HepG2 (cell line): ENCODE results near the gene KCTD8. TPM values are rescaled to one million over a fixed set of nuclear protein-coding genes. Genes with fewer than 3 reads are reported as not detected.

ENCODE experiments used
- ATAC-seq: fragments of 200-7000 bp; cut with Tn5 transposase; 3 replicates; pipeline ENCODE4 v1.9.1; 2020; ENCODE audit warnings: mild to moderate bottlenecking, moderate library complexity
- BruUV-seq: library from RNA; stranded (reverse); fragments of 400-500 nt; replicated peaks from 2 replicates; lab custom pipeline; 2021; lab: Mats Ljungman, UMichigan
- CTCF ChIA-PET: fragments of 300-600 bp; formaldehyde crosslinking; extraction: SDS; loops from one replicate; lab custom pipeline; 2021; ENCODE audit warnings: low total read pairs, inconsistent platforms, low intra/inter-chr PET ratio; lab: Yijun Ruan, JAX
- POLR2A ChIA-PET: fragments of 350-600 bp; sonication (Branson Sonifier 250); formaldehyde crosslinking; loops from one replicate; lab custom pipeline; 2020; ENCODE audit warnings: antibody characterized with exemption, inconsistent platforms; lab: Yijun Ruan, JAX
- DNase-seq: peaks from one replicate; pipeline ENCODE4 v3.0.0-alpha.2; 2015; ENCODE audit warnings: low spot score
- FAIRE-seq: peaks from 3 replicates; lab custom pipeline; 2011; peaks lifted over from hg19 to GRCh38; lab: Jason Lieb, UNC
- H2AFZ ChIP-seq: one replicate; pipeline ENCODE4 v1.6.1; 2011; ENCODE audit warnings: low read length, inconsistent platforms
- H3K27ac ChIP-seq: fragments of 300-600 bp; 3 replicates; pipeline ENCODE4 v1.8.0; 2011; ENCODE audit warnings: mixed run types, mild to moderate bottlenecking, mixed read lengths, low read length, inconsistent platforms; ENCODE audit not compliant: insufficient read depth; ENCODE audit errors: extremely low read length
- H3K27me3 ChIP-seq, 2 experiments: fragments of 200-600 bp in 1 of 2; 2 replicates in 1 of 2; 3 replicates in 1 of 2; pipeline versions ENCODE4 v1.6.0 to v1.8.0; 2011; ENCODE audit warnings: low read length in 2 of 2, mild to moderate bottlenecking in 2 of 2, moderate library complexity in 2 of 2, inconsistent platforms in 1 of 2; ENCODE audit not compliant: insufficient read depth in 2 of 2, control insufficient read depth in 1 of 2
- H3K36me3 ChIP-seq, 2 experiments: fragments of 200-600 bp in 1 of 2; replicated peaks in 1 of 2; 2 replicates in 1 of 2; 3 replicates in 1 of 2; pipeline versions ENCODE4 v1.5.1 to v1.8.0; 2011; ENCODE audit warnings: low read length in 2 of 2, inconsistent platforms in 1 of 2; ENCODE audit not compliant: insufficient read depth in 2 of 2, control insufficient read depth in 1 of 2
- H3K4me1 ChIP-seq: 2 replicates; pipeline ENCODE4 v1.5.1; 2012; ENCODE audit warnings: low read length, inconsistent platforms; ENCODE audit not compliant: insufficient read depth
- H3K4me2 ChIP-seq: 2 replicates; pipeline ENCODE4 v1.6.0; 2011; ENCODE audit warnings: low read depth, low read length, inconsistent platforms
- H3K4me3 ChIP-seq, 3 experiments: fragments of 200-600 bp in 1 of 3; sonication (generic), shearing (Covaris generic) in 1 of 3; replicated peaks in 1 of 3; 2 replicates each; pipeline ENCODE4 v1.5.1; 2011 to 2016; ENCODE audit warnings: low read length in 3 of 3, inconsistent platforms in 2 of 3, low read depth in 2 of 3, mild to moderate bottlenecking in 2 of 3, control low read depth in 1 of 3, mixed read lengths in 1 of 3; ENCODE audit not compliant: insufficient read depth in 1 of 3
- H3K79me2 ChIP-seq: one replicate; pipeline ENCODE4 v1.6.1; 2011; ENCODE audit warnings: low read length, inconsistent platforms; ENCODE audit not compliant: insufficient read depth
- H3K9ac ChIP-seq: 2 replicates; pipeline ENCODE4 v1.6.0; 2011; ENCODE audit warnings: mild to moderate bottlenecking, low read depth, low read length, inconsistent platforms; ENCODE audit not compliant: insufficient read depth
- H3K9me3 ChIP-seq: 2 replicates; pipeline ENCODE4 v1.5.1; 2012; ENCODE audit warnings: mild to moderate bottlenecking, low read length
- H4K20me1 ChIP-seq: 2 replicates; pipeline ENCODE4 v1.6.0; 2011; ENCODE audit warnings: inconsistent platforms, mild to moderate bottlenecking, low read length, moderate library complexity; ENCODE audit not compliant: insufficient read depth
- ADNP ChIP-seq: sonication (generic); formaldehyde crosslinking; IDR thresholded peaks from 2 replicates; pipeline ENCODE4 v1.4.0; 2020; ENCODE audit warnings: missing genetic modification reagents
- DBP ChIP-seq: sonication (generic); formaldehyde crosslinking; IDR thresholded peaks from 2 replicates; pipeline ENCODE4 v1.4.0; 2020; ENCODE audit warnings: missing genetic modification reagents; ENCODE audit errors: not compliant biosample characterization
- LRRFIP1 ChIP-seq: sonication (generic); formaldehyde crosslinking; conservative IDR thresholded peaks from 2 replicates; pipeline ENCODE4 v1.4.0; 2020; ENCODE audit warnings: missing genetic modification reagents
- MNT ChIP-seq: fragments of 450-650 bp; IDR thresholded peaks from 2 replicates; pipeline ENCODE4 v1.6.1; 2016
- THAP11 ChIP-seq: IDR thresholded peaks from 2 replicates; pipeline ENCODE4 v1.6.1; 2016; ENCODE audit warnings: missing biosample characterization, missing genetic modification reagents
- TRIM24 ChIP-seq: sonication (generic); formaldehyde crosslinking; IDR thresholded peaks from 2 replicates; pipeline ENCODE4 v1.8.0; 2022; ENCODE audit warnings: mild to moderate bottlenecking, missing genetic modification reagents
- ZFP36 ChIP-seq: fragments of 150-350 bp; IDR thresholded peaks from 2 replicates; pipeline ENCODE4 v1.6.1; 2018; ENCODE audit warnings: borderline replicate concordance, low read length, low read depth; ENCODE audit not compliant: partially characterized antibody
- ZFP37 ChIP-seq: sonication (generic); formaldehyde crosslinking; IDR thresholded peaks from 2 replicates; pipeline ENCODE4 v1.4.0; 2020; ENCODE audit warnings: missing genetic modification reagents, borderline replicate concordance
- ZNF350 ChIP-seq: sonication (generic); formaldehyde crosslinking; IDR thresholded peaks from 2 replicates; pipeline ENCODE4 v1.4.0; 2020; ENCODE audit warnings: mild to moderate bottlenecking, low read depth, missing genetic modification reagents, borderline replicate concordance
- whole genome bisulfite sequencing: methylation state at CpG from one replicate; pipeline ENCODE4 v1.1.6; 2017; ENCODE audit warnings: low lambda C conversion rate; 5-methylcytosine and 5-hydroxymethylcytosine counted together
- in situ Hi-C: cut with HindIII; loops from 2 replicates; pipeline ENCODE4 v1.10.0; 2017; ENCODE audit warnings: low pct_unique_long_range_greater_than_20kb; ENCODE audit not compliant: extremely low pct_ligation_motif_present
- intact Hi-C: fragments of 100-400 bp; cut with micrococcal nuclease; formaldehyde crosslinking; loops from one replicate; pipeline ENCODE4 v1.10.0; 2022; ENCODE audit not compliant: unreplicated experiment
- polyA plus RNA-seq, 8 experiments: library from polyadenylated mRNA; depleted of rRNA in 3 of 8; stranded (reverse) in 7 of 8; unstranded in 1 of 8; fragments of >200 nt; fragmentation: Illumina TruSeq in 4 of 8; extraction: Trizol in 4 of 8; gene quantifications; 2 replicates each; pipeline versions ENCODE4 v1.2.1 to v1.2.3, GENCODE V29; 2011 to 2016; ENCODE audit warnings: low read depth in 4 of 8, missing spikeins in 1 of 8, mixed read lengths in 1 of 8; ENCODE audit not compliant: insufficient read depth in 1 of 8
- total RNA-seq, 5 experiments: library from RNA; depleted of rRNA; stranded (reverse); fragments of >200 nt; fragmentation: Illumina TruSeq; extraction: Trizol; gene quantifications; 2 replicates each; pipeline ENCODE4 v1.2.3, GENCODE V29; 2016; ENCODE audit warnings: low read depth in 1 of 5

KCTD8 gene
- total and polyA plus RNA-seq, 2 of the 13 experiments (the other 11 are each of a cell fraction or from before 2014, with no cell fraction given): not detected

GRCh38 chr4:44446801-44447562 lies 1.6 kb downstream of the KCTD8 start:
- H4K20me1 ChIP-seq: no peaks in the 10 kb centered on the region
- no peak overlapping the region for H3K27ac ChIP-seq
- no peak for FAIRE-seq
- POLR2A ChIA-PET: no interaction called here
- ATAC-seq: no peak
- TF ChIP-seq ZNF350 (CRISPR knock-in tag): no peak
- no peak for TF ChIP-seq ZFP37
- TF ChIP-seq LRRFIP1 (CRISPR knock-in tag): no peak
- no peak for TF ChIP-seq ADNP (CRISPR knock-in tag)
- no peak for TF ChIP-seq TRIM24 (CRISPR knock-in tag)
- TF ChIP-seq DBP (CRISPR knock-in tag): no peak
- TF ChIP-seq MNT: no peak
- no peak for TF ChIP-seq THAP11 (CRISPR knock-in tag)
- no peak for TF ChIP-seq ZFP36
- 0 out of 2 replicates have a peak, but pooled peaks cover 7% of the 10 kb centered on the region for H3K4me1 ChIP-seq
- H3K4me2 ChIP-seq: no peak overlapping the region
- intact Hi-C loops (no loop called here), in situ Hi-C loops (no loop called here)
- WGBS: 44% methylated on average over 30 of the region's 32 CpGs
- H3K27me3 ChIP-seq: no peaks in the 10 kb centered on the region; a peak in 1 of 5 replicates
- no peaks in the 10 kb centered on the region for H3K79me2 ChIP-seq
- no TSS peak for BruUV-seq
- H3K9me3 ChIP-seq: no peaks in the 10 kb centered on the region
- CTCF ChIA-PET: no interaction called here
- no peak overlapping the region for H3K9ac ChIP-seq
- H3K36me3 ChIP-seq: no peaks in the 10 kb centered on the region
- no peak for DNase-seq
- no peak overlapping the region for H2AFZ ChIP-seq
- no peak overlapping the region for H3K4me3 ChIP-seq
